AG04450 (cell line): Measurements from ENCODE around the gene CDKAL1. TPM values are rescaled to one million over a fixed set of nuclear protein-coding genes. Genes with fewer than 3 reads are reported as not detected.
A peak's percentile ranks its signal among the peaks of the same experiment; 100 is the strongest.

Experiments
- CTCF ChIA-PET: fragments of 300-600, 350-600 bp; formaldehyde crosslinking; extraction: SDS; loops from one replicate; lab custom pipeline; 2022; ENCODE audit warnings: antibody characterized with exemption, inconsistent platforms; lab: Charles Lee
- POLR2A ChIA-PET: fragments of 350-600 bp; formaldehyde crosslinking; extraction: SDS; loops from one replicate; lab custom pipeline; 2021; ENCODE audit warnings: antibody characterized with exemption, inconsistent platforms; lab: Yijun Ruan, JAX
- DNase-seq: peaks from one replicate; pipeline ENCODE4 v3.0.0-alpha.2; 2011; ENCODE audit warnings: low read depth, low spot score
- H3K27ac ChIP-seq: one replicate; pipeline ENCODE4 v1.5.1; 2012; ENCODE audit warnings: low read depth, low read length, control low read depth
- H3K27me3 ChIP-seq: one replicate; pipeline ENCODE4 v1.6.0; 2012; ENCODE audit warnings: low read length; ENCODE audit not compliant: control insufficient read depth, insufficient read depth
- H3K4me3 ChIP-seq: 2 replicates; pipeline ENCODE4 v1.5.1; 2011; ENCODE audit warnings: mild to moderate bottlenecking, low read depth, low read length, control low read depth
- H3K9me3 ChIP-seq: 2 replicates; pipeline ENCODE4 v1.5.1; 2012; ENCODE audit warnings: low read length; ENCODE audit not compliant: control insufficient read depth, insufficient read depth
- CTCF ChIP-seq: IDR thresholded peaks from 2 replicates; pipeline ENCODE4 v1.5.1; 2011; ENCODE audit warnings: low read depth, low read length, control low read depth, inconsistent platforms
- polyA plus RNA-seq: library from polyadenylated mRNA; depleted of rRNA; stranded (reverse); fragments of >200 nt; gene quantifications from 2 replicates; pipeline ENCODE4 v1.2.3, GENCODE V29; 2011

The CDKAL1 gene
- polyA plus RNA-seq, 1 experiment: 9.2 TPM

- ChIA-PET POLR2A (no interaction called here), CTCF (interaction anchor here (0.5 kb wide), 1 partner anchor 18 kb away, joined by 3 read pairs; no protein-coding TSS in a partner anchor)
- H3K4me3 ChIP-seq: no peak overlapping the region
- no peaks in the 10 kb centered on the region for H3K27me3 ChIP-seq
- no peak for DNase-seq
- no peak overlapping the region for H3K27ac ChIP-seq
- TF ChIP-seq CTCF: no peak
- H3K9me3 ChIP-seq: no peaks in the 10 kb centered on the region
Observed at GRCh38 chr6:21159465-21159864, 625.2 kb downstream of the CDKAL1 start.

GRCh38 chr6:21161707-21162106 is 627.5 kb downstream of the CDKAL1 start:
- POLR2A ChIA-PET: no interaction called here
- Histone ChIP-seq H3K9me3 (no peaks in the 10 kb centered on the region), H3K27me3 (no peaks in the 10 kb centered on the region), H3K27ac (no peak overlapping the region), H3K4me3 (no peak overlapping the region)
- TF ChIP-seq CTCF: no peak
- CTCF ChIA-PET: no interaction called here
- DNase-seq: no peak

- ChIA-PET POLR2A (no interaction called here), CTCF (no interaction called here)
- H3K27me3 ChIP-seq: no peaks in the 10 kb centered on the region
- H3K4me3 ChIP-seq: no peak overlapping the region
- no peak for TF ChIP-seq CTCF
- peak; percentile 41 for DNase-seq
- peak overlapping the region; percentile 57 for H3K27ac ChIP-seq
- H3K9me3 ChIP-seq: no peaks in the 10 kb centered on the region
Observed at GRCh38 chr6:21163110-21163837, 629.0 kb downstream of the CDKAL1 start.

DNA sequence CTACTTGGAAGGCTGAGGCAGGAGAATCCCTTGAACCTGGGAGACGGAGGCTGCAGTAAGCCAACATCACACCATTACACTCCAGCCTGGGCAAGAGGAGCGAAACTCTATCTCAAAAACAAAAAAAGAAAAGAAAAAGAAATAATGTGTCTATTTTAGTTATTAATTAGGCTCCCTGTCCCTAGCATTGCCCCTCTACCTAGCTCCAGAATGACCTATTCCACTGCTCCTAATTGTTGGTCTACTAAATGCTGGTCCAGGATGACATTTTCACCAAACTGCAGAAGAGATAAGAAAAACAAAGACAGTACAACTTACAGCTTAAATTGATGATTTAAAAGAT is 629.6 kb downstream of the CDKAL1 start:
- no peaks in the 10 kb centered on the region for H3K9me3 ChIP-seq
- peak overlapping the region; percentile 42 for H3K27ac ChIP-seq
- H3K27me3 ChIP-seq: no peaks in the 10 kb centered on the region
- CTCF ChIA-PET: no interaction called here
- DNase-seq: no peak
- H3K4me3 ChIP-seq: no peak overlapping the region
- POLR2A ChIA-PET: no interaction called here
- no peak for TF ChIP-seq CTCF

- CTCF ChIA-PET: interaction anchor here (0.7 kb wide), 1 partner anchor 424 kb away, joined by 3 read pairs; no protein-coding TSS in a partner anchor
Observed at GRCh38 chr6:21164768-21165326, 630.6 kb downstream of the CDKAL1 start.

More at GRCh38 chr6:21164768-21165326, 630.6 kb downstream of the CDKAL1 start:
- TF ChIP-seq CTCF: no peak
- no peak for DNase-seq
- H3K27ac ChIP-seq: no peak overlapping the region
- H3K27me3 ChIP-seq: no peaks in the 10 kb centered on the region
- H3K9me3 ChIP-seq: no peaks in the 10 kb centered on the region
- POLR2A ChIA-PET: no interaction called here
- H3K4me3 ChIP-seq: no peak overlapping the region
